Left kidney (tissue), 2 donors: ENCODE measurements around the gene F11R. TPM values are rescaled to one million over a fixed set of nuclear protein-coding genes. Genes with fewer than 3 reads are reported as not detected.
"Not testable (repeated sequence)": the region's sequence is repeated elsewhere in the genome, so short reads cannot be mapped to it uniquely, and the experiment has no call there.

Experiments used
- DNase-seq: peaks from one replicate; pipeline ENCODE4 v3.0.0-alpha.2; 2013
- polyA plus RNA-seq: library from polyadenylated mRNA; unstranded; fragments of 120-200 nt; gene quantifications from one replicate; pipeline ENCODE4 v1.2.1, GENCODE V29; 2013; ENCODE audit not compliant: insufficient read length

F11R gene
- polyA plus RNA-seq, 1 donor: 97.2 TPM

DNA sequence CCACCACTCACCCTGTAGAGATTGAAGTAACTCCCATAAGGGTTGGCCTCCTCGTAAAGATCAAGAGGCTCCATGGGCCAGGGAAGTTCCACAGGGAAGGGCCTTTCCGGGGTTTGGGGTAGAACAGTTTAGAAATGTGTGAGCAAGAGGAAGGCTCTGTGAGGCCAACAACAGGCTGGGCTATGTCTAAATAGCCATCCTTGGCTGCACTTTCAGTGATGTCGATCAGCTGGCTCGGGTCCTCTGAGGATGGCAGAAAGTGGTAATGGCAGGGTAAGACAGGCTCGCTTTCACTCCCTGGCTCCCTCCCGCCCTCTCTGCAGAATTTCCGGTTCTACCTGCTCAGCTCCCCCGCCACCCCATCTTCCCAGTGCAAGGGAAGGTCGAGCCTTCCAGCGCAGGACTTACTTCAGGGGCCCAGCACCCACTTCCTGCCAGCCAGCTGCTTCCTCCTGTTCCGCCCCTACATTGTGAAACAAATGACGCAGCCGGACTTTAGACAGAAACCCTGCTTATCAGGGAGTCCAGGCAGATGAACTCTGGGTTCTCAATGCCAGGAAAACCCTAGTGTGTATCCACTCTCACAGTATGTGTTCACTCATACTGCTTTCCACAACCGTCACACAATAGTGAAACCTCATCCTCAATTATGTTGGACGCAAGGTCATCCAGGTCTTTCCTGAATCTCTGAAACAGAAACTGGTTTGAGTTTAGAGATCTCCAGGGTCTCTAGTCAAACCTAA is 7.3 kb downstream of the F11R start:
- peak; percentile 54 for DNase-seq

DNA sequence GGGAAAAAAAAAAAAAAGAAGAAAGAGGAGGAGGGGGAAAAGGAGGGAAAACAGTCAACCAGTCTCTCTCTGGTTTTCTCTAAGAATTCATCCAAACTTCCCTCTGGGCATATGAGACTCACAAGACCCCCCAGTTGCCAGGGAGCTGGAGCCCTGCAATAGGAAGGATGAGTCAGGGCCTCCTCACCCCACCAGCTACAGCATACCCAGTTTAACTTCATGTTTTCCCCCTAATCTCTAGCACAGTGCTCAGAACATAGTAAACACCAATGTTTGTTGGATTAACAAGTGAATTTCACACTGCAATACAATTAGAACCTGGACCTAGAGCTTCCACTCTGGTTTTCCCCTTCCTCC is 7.8 kb downstream of the F11R start:
- DNase-seq: no peak

DNA sequence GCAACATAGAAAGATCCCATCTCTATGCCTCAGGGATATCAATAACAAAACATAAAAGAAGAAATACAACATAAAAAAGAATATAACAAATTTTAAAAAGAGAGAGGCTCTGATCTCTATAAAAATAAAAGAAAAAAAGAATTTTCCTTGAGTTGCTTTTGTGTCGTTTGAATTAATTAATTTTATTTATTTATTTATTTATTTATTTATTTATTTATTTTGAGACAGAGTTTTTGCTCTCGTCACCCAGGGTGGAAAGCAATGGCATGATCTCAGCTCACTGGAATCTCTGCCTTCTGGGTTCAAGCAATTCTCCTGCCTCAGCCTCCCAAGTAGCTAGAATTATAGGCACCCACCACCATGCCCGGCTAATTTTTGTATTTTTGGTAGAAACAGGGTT is 8.5 kb downstream of the F11R start:
- DNase-seq: no peak

- no peak for DNase-seq
Measured at GRCh38 chr1:161009602-161010211, 11.2 kb downstream of the F11R start.

DNA sequence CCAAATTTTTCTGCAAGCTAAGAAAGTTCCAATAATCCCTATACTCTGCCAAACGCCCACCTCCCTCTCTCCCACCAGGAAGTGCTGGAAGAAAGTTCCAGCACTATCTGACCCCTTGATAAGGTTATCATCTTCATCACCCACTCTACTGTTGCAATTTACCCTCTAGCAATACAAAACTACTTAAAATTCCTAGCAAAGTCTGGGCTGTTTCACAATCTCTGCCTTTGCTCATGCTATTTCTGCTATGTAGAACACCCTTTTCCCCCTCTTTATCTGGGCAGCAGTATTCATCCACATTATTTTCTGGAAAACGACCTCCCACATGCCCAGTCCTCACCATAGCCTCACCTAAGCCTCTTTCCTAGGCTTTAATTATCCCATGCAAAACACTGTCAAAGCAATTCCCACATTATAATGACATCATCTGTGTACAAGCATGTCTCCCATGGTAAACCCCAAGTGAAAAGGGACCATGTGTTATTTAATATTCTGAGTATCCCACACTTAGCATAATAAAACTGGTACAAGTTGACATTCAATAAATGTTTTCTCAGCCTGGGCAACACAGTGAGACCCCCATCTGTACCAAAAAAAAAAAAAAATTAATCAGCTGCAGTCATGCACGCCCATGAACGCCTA is 12.0 kb downstream of the F11R start:
- no peak for DNase-seq

DNA sequence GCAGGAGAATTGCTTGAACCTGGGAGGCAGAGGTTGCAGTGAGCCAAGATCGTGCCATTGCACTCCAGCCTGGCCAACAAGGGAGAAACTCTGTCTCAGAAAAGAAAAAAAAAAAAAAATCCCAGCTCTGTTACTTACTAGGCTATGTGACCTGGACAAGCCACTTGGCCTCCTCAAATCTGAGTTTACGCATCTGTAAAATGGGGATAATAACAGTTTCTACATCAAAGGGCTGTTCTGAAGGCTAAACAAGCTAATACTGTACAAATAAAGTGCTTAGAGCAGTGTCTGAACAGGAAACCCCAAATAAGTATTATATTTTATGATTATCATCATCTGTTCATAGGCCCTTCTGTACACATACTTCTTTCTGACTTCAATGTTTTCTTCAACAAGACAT is 13.6 kb downstream of the F11R start:
- DNase-seq: no peak

GRCh38 chr1:161006563-161006962 is 14.4 kb downstream of the F11R start:
- no peak for DNase-seq

GRCh38 chr1:161001525-161001924 is 19.4 kb downstream of the F11R start:
- DNase-seq: no peak

DNA sequence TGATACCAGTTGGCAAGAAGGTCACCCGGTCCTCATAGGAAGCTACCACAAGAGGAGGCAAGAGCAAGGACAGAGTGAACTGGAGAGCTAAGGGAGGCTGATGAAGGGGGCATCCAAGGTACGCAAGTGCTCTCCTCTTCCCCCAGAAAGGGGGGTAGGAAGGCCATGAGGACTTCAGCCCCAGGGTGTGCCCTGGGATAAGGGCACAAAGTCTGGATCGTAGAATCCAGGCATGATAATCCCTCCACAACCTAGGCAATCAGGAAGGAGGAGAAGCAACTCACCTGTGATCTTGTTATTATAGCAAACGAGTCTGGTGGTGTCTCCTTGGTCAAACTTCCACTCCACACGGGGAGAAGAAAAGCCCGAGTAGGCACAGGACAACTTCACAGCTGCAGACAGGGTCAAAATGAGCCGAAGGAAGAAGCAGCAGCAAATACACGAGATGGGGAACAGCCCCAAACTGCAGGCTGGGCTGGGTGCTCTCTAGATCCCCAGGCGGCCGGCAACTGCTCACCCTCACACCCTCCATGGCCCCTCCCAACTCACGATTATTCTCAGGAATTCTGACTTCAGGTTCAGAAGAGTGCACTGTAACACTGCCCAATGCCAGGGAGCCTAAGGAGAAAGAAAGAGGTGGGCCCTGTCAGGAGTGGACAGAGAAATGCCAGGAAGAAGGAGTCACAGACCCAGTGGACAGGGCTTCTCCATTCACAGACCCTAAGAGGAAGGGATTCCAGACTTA is 20.0 kb downstream of the F11R start:
- no peak for DNase-seq

GRCh38 chr1:160999376-160999775 is 21.6 kb downstream of the F11R start:
- DNase-seq: no peak

DNA sequence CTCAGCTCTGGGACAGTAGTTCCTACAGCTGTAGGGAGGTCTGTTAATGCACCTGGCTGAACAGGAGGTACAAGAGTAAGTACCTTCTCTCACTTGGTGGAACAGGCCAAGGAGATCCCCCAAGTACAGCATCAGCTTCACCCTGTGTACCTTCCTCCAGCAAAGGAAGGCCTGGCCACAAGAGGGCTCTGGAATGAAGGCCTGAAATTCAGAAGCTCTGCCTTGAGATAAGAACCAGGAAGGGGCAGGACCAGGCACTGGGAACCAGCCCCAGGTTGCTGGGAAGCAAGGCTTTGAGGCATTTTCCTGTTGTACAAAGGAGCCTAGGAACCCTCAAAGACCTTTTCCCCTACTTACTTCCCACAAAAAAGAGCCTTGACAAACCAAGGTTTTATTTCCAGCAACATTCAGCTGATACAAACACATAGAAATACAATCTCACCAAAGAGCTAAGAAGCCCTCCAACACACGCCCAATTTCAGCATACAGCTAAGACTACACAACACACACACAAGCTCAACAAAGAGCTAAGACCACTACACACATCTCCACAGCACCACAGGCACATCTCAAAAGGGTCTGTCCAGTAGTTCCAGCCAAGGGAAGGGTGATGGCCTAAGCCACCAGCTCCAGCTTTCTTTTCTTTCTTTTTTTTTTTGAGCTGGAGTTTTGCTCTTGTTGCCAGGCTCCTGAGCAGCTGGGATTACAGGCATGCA is 23.5 kb downstream of the F11R start:
- DNase-seq: no peak

DNA sequence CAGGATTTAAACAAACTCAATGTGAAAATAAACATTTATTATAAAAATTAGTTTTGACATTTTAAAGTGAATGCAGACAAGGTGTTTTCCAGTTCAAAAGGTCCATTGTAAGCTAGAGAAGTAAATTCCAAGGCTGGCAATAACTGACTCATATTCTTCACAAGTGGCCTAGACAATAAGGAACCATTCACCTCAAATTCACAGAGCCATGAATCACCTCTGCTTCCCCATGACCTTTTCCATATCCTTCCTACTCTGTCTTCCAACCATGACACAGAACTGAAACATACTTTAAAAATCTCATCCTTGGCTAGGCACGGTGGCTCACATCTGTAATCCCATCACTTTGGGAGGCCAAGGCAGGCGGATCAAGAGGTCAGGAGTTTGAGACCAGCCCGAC is 24.8 kb downstream of the F11R start:
- no peak for DNase-seq

DNA sequence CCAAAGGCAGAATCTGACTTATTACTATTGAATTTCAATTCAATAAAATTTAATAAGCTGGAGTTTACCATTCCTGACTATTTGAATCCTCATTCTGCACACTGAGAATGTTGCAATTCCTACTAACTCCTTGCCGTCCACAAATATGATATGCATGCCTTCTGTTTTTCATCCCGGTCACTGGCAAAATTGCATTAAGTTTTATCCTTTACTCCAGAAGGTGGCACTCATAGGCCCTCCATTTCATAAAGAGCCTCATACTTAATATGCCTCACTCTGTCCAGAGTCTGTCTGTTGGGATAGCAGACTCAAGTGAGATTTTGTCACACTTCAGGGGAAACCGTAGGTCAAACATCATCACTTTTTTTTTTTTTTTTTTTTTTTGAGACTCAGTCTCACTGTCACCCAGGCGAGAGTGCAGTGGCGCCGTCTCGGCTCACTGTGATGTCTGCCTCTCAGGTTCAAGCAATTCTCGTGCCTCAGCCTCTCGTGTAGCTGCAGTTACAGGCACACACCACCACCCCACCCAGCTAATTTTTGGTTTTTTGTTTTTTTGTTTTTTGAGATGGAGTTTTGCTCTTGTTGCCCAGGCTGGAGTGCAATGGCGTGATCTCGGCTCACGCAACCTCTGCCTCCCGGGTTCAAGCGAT is 27.3 kb downstream of the F11R start:
- DNase-seq: no peak

DNA sequence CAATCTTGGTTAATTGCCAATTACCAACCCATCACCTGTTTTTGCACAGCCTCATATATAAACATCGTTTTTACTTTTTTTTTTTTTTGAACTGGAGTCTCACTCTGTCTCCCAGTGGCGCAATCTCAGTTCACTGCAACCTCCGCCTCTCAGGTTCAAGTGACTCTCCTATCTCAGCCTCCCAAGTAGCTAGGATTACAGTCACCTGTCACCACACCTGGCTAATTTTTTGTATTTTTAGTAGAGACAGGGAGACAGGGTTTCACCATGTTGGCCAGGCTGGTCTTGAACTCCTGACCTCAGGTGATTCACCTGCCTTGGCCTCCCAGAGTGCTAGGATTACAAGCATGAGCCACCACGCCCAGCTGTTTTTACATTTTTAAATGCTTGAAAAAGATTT is 28.9 kb downstream of the F11R start:
- not testable (repeated sequence) for DNase-seq

- no peak for DNase-seq
Measured at GRCh38 chr1:160987359-160988050, 33.4 kb downstream of the F11R start.

- no peak for DNase-seq
Measured at GRCh38 chr1:160985723-160986122, 35.2 kb downstream of the F11R start.

- no peak for DNase-seq
Measured at GRCh38 chr1:160981584-160982411, 39.2 kb downstream of the F11R start.

DNA sequence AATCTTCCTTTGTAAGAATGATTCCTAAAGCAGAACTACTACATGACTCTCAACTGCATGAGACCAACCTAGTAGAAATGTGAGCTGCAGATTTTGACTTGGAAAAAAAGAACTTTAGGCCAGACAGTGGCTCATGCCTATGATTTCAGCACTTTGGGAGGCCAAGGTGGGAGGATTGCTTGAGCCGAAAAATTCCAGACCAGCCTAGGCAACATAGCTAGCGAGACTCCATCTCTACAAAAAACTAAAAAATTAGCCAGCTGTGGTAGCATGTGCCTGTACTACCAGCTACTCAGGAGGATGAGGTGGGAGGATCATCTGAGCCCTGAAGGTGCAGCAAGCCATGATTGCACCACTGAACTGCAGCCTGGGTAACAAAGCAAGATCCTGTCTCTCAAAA is 41.7 kb downstream of the F11R start:
- DNase-seq: no peak

DNA sequence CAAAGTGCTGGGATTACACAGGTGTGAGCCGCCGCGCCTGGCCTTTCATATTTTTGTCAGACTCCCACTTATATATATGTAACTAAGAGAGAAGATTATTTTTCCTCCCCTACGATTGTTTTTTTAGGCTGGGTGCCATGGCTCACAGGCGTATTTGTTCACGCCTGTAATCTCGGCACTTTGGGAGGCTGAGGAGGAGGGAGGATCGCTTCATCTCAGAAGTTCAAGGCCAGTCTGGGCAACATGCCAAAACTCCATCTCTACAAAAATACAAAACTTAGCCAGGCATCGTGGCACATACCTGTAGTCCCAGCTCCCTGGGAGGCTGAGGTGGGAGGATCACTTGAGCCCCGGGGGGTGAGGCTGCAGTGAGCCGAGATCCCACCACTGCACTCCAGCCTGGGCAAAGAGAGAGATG is 42.4 kb downstream of the F11R start:
- no peak for DNase-seq

GRCh38 chr1:160975026-160975425 is 45.9 kb downstream of the F11R start:
- DNase-seq: no peak
